Measurements from ENCODE around the gene IRF6.
A peak's percentile ranks its signal among the peaks of the same experiment; 100 is the strongest.

Gene IRF6

DNA sequence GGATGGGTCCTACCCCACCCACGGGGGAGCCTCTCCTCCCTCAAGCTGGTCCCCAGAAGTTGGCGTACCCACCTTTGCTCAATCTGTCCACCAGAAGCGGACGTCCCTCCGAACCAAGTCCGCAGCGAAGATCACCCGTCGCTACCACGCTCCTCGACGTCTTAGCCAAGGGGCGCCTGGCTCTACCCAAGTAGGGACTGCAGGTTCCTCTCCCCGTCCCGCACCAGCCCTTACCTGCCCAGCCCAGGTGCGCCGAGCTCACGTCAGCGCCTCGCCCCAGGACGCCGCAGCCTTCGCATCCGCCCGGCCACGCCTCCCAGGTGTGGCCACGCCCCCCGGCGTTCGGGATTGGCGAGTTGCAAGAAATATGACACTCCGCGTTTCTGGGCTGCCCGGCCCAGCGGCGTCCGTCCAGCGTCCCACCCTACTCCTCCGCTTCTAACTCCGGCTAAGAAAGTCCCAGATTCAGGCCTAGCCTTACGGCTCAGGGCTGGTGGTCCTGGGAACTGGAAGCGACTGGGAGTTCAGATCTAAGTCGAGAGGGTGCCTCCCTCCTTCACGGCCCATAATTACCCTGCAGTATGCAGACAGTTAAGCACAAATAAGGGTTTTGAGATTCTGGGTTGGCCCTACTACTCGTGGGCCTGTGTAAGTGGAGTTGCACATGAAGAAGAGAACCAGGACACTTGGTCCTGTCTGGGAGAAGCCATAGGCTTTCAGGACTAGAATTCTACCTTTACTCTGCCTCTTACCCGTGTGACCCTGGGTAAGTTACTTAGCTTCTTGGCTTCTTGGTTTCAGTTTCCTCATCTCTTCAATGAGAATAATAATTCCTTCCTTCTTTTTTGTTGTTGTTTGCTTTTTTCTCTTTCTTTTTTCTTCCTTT lies at the start of gene IRF6:
TSS of gene IRF6 (minus strand) at position 268 of the 886 bp plus-strand sequence. CDS start 4,729 bp downstream, outside the sequence.
- DNase-seq (ENCODE audit: low spot score) = peak; percentile 97

DNA sequence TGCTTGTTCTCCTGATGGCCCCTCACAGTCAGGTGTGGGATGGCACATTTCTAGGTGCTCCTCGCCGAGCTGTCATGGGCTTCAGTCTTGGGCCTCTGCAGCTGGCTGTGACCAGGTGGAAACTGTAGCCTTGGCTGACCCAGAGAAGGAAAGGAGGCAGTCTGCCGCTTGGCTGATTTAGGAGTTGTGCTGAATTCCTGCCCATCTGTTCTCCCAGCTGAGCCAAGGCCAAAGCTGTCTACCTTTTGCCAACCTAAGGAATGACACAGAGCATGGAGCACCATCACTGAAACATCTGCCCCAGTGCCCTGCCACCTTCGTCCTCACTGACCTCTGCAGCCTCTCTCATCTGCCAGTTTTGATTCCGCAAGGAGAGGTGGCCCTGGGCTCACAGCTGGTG lies 49.7 kb upstream of the IRF6 start:
- DNase-seq (ENCODE audit: low spot score) = no peak

DNA sequence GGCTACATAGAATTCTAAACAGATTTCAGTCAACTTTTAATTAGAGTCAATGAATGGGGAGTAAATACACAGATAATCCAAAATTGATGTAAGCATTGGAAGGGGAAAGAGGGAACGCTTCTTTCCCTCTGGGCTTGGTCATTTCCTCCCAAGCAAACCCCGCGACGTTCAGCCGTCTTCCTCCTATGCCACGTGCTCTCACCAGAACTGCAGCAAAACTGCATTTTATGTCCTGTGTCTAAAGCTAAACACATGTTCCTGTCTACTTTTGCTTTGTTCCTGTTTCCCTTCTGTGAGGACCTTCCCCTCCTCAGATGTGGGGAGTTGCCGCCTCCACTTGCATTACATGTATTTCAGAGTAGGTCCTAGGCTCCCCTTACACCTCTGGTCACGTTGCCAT lies 49.1 kb upstream of the IRF6 start:
- DNase-seq (ENCODE audit: low spot score) = no peak

DNA sequence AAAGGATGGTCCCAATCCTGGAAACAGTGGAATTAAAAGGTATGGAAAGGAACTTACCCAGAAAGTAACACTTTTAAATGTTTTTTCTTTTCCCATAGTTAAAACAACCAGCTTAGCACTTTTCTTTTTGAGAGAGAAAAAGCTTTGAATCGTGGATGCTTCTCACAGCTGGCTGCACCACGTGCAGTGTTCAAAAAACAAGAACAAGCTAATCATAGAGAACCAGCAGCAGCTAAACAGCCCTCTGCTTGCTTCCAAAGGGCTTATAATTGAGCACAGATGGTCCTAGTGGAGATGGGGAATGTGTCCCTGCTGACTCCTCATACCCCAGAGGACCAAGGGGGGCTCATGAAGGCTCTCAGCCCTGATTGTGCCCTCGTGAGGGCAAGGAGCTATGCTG lies 48.3 kb upstream of the IRF6 start:
- no peak for DNase-seq (ENCODE audit: low spot score)

DNA sequence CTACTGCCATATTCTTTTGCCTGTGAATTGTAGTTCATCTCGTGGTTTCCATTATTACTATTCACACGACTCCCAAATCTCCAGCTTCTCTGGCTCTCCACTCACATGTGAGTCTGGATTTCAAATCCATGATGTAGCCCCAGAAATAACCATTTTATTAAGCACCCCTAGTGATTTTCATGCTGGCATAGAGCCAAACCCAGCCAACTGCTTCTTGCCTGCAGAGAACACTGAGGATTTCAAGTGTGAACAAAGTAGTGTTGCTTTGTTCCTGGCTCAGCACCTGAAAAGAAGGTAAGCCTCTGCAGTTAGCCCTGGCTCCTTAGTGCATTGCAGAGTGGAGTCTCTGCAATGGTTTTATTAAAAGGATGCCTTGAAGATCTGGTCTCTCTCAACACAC lies 47.7 kb upstream of the IRF6 start:
- DNase-seq (ENCODE audit: low spot score) = no peak

DNA sequence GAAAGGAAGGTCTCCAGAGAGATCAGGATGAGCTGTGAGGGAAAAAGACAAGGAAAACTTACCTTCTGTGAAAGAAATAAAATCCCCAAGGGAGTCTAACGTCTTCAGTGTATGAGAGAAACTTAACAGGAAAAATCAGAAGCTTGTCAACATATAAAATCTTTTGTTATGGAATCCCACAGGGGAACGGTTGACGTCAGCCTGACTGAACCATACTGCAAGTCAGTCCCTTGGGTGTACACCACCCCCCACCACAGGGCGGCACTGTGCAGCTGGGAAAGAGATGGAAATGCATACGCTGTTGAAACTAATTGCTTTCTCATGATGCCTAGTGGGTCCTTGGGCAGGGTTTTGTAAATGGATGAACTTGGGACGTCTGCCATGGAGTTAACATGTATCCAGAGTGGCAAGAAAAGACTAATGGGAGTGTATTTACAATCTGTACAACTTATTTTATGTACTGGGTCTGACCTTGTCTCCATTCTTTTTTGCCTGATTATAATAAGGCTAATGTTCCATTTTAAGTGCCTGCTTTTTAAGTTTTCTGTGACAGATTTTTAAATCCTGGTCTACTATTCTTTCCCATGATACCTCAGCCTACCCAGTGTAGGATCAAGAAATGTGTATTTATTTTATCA lies 44.5 kb upstream of the IRF6 start:
- peak; percentile 53 for DNase-seq (ENCODE audit: low spot score)

DNA sequence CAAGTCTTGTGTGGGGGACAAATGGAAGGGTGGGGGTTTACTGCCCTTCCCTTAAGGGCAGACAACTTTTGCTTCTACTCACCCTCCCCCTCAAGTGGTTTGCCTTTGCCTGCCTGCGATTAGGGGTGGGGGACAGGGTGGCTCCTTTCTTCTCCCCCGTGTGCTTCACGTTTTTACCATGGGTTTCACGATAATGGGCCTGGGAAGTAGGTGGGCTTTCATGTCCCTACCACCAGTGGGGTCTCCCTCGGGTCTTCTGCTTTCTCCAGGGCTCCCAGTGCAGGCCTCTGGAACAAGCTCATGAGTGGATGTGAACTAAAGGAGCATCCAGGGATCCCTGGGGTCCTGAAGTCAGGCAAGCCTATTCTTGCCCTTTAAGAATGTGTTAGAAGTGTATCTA lies 43.4 kb upstream of the IRF6 start:
- no peak for DNase-seq (ENCODE audit: low spot score)

DNA sequence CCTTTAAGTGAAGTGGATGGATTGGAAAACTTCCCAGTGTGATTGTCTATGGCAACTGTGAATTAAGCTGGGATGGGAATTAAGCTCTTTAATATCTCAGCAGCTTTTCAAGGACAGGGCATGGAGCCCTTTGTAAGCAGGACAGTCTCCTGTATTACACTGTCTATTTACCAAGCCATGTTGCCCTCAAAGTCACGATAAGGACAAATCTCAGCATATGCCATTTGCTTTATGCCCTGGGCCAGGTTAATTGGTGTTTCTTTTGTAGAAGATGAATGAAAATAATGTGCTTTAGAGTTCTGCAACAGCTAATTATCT lies 39.4 kb upstream of the IRF6 start:
- no peak for DNase-seq (ENCODE audit: low spot score)

DNA sequence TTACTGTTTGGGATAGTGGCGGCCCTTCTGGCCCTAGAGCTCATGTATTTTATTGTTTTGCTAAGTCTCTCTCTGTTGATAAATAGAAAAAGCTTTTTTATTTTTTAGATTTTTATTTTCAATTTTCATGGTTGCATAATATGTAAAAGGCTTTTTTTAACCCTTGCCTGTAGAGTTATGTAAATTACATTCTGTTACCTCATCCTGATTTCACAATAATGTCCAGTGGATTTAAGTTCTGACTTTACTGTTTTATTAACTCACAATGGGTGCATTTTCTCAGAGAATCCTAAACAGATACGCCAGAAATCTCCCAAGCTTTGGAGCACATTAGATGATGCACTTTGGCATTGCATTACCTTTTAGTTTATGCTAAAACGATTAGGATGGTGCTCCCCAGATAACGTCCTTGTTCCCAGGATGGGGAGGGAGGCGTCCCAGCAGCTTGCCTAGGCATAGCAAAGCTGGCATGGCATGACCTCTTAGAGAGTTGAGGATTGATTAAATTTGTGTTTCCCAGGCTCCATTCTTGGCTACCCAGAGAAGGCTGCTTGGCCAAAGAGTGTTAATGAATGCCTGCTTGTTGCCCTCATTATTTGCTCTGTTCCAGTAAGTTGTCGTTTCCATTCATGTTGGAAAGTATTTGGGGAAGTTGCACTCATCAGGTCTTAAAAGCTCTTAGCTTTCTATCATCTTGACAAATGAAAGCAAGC lies 38.9 kb upstream of the IRF6 start:
- no peak for DNase-seq (ENCODE audit: low spot score)

DNA sequence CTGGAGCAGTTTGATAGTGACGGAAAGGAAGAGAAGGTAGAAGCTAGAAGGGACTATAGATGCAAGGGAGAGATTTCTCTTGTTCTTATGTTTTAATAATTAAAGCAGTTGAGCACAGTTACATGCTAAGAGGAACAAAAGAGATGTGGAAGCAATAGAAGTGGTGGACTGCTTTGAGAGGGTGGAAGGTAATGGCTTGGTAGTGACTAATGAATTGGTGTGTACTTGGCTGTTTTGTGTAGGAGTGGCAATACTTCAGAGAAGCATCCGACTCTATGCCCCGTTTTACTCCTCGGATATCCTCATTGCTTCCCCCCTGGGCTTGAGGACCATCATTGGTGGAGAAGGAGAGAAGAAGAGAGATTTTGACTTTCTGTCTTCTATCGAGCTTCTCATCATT lies 34.7 kb upstream of the IRF6 start:
- DNase-seq (ENCODE audit: low spot score) = no peak

DNA sequence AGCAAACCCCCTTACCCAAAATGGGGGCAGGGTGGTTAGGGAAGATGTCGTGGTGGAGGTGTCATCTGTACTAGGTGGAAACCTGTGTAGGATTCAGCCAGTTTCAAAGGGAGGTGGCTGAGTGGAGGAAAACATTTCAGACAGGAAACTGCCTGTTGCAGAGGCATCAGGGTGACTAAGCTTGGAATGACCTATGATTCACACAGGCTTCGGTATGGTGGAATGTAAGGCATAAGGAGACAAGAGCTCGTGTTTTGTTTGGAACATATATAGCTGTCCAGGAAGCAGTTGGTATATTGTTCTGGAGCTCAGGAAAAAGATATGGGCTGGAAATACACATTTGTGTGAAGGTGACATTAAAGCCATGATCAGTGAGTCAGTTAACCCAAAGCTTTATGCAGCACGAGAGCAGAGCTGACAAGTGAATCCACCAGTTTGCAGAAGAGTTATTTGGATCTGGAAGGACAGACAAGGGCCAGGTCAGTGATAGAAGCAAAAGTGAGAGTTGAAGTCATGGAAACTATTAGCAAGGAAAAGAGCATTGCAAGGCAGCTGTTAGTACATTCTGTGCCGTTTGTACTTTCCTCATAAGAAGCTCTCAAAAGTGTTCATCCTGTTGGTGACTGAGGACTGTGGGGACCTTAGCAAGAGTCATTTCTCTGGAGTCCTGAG lies 34.1 kb upstream of the IRF6 start:
- DNase-seq (ENCODE audit: low spot score) = no peak

DNA sequence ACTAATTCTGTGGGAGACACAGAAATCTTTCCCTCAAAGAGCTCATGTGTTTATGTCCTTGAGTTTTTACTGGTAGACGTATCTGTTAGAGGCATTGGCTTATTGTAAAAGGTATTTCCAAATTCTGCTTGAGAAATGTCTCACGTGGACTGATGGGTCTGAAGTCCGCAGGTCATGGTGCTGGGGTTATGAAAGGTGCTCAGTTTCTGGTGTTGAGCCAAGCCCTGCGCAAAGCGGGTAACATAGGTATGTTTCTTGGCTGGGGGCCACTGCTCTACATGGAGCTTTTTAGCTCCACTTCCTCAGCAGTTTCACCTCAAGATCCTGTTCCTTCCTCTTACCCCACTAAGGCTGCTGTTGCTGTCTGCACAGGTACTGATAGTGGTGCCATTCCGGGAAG lies 32.6 kb upstream of the IRF6 start:
- no peak for DNase-seq (ENCODE audit: low spot score)

DNA sequence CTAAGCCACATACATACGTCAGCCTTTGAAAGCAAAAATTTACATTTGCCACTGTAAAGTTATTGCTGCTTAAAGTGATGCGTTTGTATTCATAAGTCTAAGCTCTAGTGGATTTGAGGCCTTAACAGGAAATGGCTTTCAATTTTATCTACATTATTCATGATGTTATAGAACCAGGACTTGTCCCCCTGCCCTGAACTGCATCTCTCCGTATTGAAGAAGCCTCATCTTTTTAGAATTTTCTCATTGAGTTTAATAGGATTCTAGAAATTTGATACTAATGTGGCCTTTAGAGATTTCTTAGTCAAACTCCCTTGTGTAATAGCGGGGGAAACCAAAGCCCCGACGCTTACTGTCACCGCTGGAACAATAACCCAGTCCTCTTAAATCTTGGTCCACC lies 31.7 kb upstream of the IRF6 start:
- no peak for DNase-seq (ENCODE audit: low spot score)

DNA sequence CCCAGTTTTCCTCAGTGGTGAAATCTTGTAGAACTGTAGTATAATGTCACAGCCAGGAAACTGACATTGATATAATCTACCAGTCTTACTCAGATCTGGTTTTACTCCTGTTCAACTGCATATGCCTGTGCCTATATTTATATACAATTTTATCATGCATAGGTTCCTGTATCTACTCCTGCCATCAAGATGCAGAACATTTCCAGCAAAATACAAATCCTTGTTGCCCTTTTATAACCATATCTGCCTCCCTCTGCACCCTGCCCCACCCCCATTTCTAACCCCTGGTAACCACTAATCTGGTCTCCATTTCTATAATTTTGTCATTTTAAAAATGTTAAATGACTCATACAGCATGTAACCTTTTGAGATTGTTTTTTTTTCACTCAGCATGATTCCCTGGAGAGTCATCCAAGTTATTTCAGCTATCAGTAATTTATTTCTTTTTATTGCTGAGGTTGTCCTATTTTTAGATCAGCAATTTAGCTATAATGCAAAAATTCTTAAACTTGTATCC lies 29.9 kb upstream of the IRF6 start:
- no peak for DNase-seq (ENCODE audit: low spot score)

DNA sequence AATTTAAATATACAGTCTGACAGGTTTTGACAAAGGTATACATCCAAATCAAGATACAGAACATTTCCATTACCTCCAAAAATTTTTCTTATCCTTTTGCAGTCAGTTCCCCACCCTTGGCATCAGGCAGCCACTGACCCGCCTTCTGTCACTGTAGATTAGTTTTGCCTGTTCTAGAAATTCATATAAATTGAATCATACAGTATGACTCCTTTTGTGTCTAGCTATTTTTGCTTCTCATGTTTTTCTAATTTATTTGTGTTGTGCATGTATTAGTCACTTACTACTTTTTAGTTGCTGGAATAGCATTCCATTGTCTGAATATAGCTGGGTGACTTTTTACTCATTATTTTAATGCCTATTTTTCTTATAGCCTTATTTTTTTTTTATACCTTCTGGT lies 25.7 kb upstream of the IRF6 start:
- no peak for DNase-seq (ENCODE audit: low spot score)

DNA sequence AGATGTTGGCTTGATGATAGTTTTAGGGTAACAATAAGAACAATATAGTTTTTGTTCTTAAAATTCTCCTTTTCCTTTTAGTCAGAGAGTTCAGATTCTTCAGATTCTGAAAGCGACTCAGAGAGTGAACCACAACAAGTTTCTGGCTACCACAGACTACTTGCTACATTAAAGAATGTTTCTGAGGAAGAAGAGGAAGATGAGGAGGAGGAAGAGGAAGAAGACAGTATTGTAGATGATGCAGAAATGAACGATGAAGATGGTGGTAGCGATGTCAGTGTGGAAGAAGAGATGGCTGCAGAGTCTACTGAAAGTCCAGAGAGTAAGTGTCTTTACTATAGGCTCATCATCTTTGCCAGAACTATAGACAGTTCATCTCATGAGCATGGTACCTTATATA lies 24.8 kb upstream of the IRF6 start:
- no peak for DNase-seq (ENCODE audit: low spot score)

DNA sequence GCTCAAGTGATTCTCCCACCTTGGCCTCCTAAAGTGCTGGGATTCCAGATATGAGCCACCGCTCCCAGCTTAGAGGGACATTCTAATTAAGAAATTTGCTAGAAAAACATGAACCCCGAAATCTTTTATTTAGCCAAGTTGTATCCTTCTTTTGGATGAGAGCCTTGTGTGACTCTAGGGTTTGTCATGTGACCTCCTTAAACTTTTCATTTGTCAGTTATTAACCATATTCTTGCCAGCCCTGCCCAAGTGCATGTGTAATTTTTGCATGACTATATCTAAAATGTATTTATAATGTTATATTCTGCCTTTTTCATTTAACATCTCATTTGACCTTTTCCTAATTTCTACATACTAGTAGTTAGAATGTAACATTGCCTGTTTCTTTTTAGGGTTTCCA lies 23.8 kb upstream of the IRF6 start:
- DNase-seq (ENCODE audit: low spot score) = no peak

DNA sequence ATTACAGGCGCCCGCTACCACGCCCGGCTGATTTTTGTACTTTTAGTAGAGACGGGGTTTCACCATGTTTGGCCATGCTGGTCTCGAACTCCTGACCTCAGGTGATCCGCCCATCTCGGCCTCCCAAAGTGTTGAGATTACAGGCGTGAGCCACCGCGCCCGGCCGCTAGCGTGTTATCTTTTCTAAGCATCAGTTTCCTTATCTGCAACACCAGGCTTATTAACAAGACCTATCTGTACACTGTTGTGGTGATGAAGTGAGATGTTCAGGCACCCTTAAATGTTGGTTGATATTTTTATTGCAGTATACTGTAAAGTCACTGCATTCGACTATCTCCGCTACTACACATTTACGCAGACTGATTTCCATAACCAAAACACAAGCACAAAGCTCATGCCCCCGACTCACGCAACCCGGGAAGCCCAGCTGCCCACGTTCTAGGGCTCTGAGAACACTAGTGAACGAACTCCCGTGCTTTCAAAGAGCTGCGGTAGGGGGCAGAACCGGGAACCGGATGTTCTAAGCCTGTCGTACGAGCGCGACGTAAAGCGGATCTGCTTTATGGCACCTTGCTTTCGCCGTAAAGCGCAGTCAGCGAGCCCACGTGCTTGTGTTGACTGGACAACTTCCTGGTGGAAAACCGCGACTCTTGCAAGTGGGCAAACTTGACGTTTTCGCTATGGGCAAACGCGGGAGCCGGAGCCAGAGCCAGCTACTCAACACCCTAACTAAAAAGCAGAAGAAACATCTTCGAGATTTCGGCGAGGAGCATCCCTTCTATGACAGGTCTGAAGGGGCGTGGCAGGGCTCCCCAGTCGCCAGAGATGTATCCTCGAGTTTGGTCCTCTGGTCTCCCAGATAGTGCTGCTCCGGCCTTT lies 21.7 kb upstream of the IRF6 start, which contains the start of gene UTP25:
TSS of gene UTP25 (plus strand) at position 589 of the 879 bp plus-strand sequence. CDS start at position 681, 92 bp downstream.
- peak; percentile 87 for DNase-seq (ENCODE audit: low spot score)

DNA sequence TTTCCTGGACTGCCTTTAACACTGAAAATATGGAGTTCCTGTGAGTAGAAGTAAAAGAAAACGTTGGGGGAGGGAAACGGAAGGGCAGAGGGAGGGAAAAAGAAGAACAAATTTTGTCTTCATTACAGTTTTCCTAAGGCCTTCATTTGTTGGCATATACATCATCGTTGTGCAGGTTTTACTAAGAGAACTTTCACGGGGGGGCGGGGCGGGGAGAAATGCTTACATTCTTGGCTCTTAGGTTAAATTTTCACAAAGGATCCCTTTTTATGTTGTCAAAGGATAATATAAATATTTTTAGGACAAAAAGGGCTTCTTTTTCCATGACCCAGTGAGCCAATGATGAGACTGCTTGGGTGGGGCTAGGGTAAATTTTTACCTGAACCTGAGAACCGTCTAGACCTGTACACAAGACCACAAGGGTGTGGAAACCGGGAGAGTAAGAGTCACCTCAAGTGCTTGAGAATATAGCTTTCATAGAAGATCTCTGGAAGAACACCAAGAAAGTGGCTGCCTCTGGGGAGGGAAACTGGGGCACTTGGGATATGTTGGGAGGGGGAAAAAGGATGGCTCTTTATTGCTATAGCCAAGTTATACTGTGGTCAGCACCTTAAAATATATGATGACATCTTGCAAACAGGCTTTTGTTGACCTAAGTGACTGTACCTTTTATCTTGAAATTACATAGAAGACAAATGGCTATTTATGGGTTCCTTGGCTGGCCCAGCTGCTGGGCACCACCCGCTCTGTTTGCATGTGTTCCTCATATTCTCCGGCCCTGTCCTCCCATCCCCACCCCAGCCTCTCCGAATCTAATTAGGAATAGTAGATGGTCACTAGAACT lies 19.9 kb upstream of the IRF6 start:
- DNase-seq (ENCODE audit: low spot score) = no peak

Measured in iPS-NIHi11 (cell line).